HG03469 (cell line): ENCODE measurements around the gene FAIM2.

Experiments
- ATAC-seq: cut with Tn5 transposase; IDR thresholded peaks from one replicate; pipeline ENCODE4 v1.9.1; 2021; ENCODE audit warnings: mild to moderate bottlenecking, moderate library complexity, moderate number of reproducible peaks; ENCODE audit not compliant: unreplicated experiment

Gene FAIM2

GRCh38 chr12:49827401-49828099, 76.2 kb downstream of the FAIM2 start:
- ATAC-seq, result no peak

DNA sequence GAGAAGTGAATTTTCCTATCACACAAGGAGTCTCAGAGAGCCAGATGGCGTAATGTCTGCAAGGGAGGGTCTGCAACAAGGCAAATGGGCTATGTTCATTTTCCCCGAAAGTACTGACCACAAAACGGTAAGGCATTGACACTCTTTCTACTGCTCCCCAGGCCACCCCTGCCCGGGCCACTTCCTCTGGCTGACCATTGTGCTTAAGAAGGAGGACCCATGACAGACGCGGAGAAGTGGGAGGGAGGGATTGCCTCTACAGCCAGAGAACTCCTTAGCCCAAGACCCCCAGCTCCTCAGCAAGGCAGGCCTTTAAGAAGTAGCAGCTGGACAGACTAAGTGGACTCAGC, 76.7 kb downstream of the FAIM2 start:
- ATAC-seq, result no peak

GRCh38 chr12:49825971-49826421, 77.7 kb downstream of the FAIM2 start:
- ATAC-seq, result no peak

DNA sequence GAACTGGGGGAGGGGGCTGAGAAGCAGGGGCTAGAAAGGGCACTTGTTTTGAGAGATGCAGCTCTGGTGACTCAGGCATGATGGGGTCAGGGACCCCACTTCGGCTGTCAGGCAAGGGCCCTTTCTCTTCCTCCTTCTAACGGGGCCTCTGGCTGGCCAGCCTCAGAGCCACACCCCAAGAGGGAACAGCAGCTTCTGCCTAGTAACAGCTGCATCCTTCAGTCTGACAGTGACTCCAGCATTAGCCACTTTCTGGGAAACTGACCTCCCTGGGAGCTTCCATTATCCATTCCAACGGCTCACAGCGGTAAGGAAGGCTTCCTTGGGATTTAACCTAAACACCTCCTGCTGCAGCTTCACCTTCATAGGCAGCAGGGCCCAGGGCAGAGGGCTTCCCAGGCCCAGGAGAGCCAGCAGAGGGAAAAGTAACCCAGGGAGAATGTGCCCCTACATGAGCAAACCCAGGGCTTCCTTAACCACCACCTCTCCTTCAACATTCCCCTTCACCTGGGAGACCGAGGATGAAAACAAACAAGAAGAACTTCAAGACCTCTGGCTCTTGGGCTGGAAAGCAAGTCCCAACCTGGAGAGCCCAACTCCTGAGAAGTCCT, 78.2 kb downstream of the FAIM2 start:
- no peak for ATAC-seq

- no peak for ATAC-seq
Measured at GRCh38 chr12:49824895-49825294, 78.8 kb downstream of the FAIM2 start.

GRCh38 chr12:49824416-49824815, 79.3 kb downstream of the FAIM2 start:
- ATAC-seq, result no peak

DNA sequence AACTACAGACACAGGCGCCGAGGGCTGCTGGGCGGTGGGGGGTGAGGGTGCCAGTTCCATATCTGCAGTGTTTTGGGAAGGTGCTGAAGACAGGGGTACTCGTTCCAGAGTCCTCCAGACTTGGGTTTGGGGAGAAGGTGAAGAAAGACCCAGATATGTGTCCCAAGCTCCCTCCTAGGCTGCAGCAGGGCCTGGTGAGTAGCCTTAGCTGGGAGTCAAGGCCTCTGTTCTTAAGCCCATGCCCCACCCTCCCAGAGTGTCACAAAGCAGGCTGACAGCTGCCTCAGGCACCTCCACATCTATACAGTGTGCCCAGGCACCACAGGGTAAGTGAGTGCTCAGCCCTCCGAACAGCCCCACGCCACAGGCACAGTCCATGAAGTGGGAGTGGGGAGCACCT, 79.7 kb downstream of the FAIM2 start:
- no peak for ATAC-seq

DNA sequence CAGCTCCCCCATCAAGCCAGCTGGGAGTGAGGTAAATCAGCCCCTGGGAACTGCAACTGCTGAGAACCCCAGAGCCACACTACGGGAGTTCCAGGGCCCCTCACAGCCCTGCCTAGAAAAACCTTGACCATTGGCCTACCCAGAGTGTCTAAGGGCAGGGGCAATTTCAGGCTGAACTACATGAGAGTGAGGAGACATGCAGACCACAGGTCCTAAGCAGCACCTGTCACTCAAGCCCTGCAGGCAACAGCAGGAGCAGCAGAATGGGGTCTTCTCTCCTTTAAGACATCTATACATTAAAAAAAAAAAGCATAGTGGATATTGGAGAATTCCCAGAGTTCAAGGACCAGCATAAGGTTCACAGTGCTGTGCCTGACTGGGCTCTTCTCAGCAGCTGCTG, 80.3 kb downstream of the FAIM2 start:
- ATAC-seq, result no peak

GRCh38 chr12:49821373-49822287, 82.1 kb downstream of the FAIM2 start:
- no peak for ATAC-seq

GRCh38 chr12:49819786-49820185, 83.9 kb downstream of the FAIM2 start:
- no peak for ATAC-seq

DNA sequence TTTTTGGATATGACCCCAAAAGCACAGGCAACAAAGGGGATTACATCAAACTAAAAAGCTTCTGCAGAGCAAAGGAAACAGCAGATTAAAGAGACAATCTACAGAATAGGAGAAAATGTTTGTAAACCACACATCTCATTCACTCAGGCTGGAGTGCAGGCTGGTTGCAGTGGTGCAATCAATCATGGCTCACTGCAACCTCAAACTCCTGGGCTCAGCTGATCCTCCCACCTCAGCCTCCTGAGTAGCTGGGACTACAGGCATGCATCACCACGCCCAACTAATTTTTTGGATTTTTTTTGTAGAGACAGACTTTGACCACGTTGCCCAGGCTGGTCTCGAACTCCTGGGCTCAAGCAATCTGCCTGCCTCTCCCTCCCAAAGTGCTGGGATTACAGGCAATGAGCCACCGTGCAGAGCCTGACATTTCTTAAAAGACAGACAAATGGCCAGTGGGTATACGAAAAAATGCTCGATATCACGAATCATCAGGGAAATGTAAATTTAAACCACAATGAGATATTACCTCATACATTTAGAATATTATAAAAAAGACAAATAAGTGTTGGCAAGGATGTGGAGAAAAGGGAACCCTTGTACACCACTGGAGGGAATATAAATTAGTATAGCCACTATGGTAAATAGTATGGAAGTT, 85.3 kb downstream of the FAIM2 start:
- ATAC-seq, result no peak
